HEK293 (cell line): ENCODE measurements around the gene DCHS2.

ENCODE experiments used
- CTCF ChIP-seq: fragments of 450-650 bp; formaldehyde crosslinking; IDR thresholded peaks from 2 replicates; pipeline ENCODE4 v1.5.1; 2016; ENCODE audit warnings: missing biosample characterization, missing genetic modification characterization
- IKZF3 ChIP-seq: fragments of 450-650 bp; IDR thresholded peaks from 2 replicates; pipeline ENCODE4 v1.5.0; 2018; ENCODE audit warnings: missing biosample characterization, mild to moderate bottlenecking, missing genetic modification characterization, moderate library complexity
- ZNF18 ChIP-seq: fragments of 450-650 bp; formaldehyde crosslinking; IDR thresholded peaks from 2 replicates; pipeline ENCODE4 v1.5.1; 2016; ENCODE audit warnings: missing biosample characterization, missing genetic modification characterization
- ZNF274 ChIP-seq, 2 experiments: fragments of 200-500 bp in 1 of 2; fragments of 450-650 bp in 1 of 2; sonication (Bioruptor generic) in 1 of 2; formaldehyde crosslinking in 1 of 2; IDR thresholded peaks; 2 replicates each; pipeline versions ENCODE4 v1.5.1 to v1.6.1; 2014 to 2016; ENCODE audit warnings: borderline replicate concordance in 1 of 2, inconsistent platforms in 1 of 2, low read length in 1 of 2, missing biosample characterization in 1 of 2, missing genetic modification characterization in 1 of 2
- ZNF311 ChIP-seq: fragments of 450-650 bp; formaldehyde crosslinking; IDR thresholded peaks from 2 replicates; pipeline ENCODE4 v1.5.1; 2017; ENCODE audit warnings: missing biosample characterization, missing genetic modification characterization, borderline replicate concordance
- ZNF707 ChIP-seq: fragments of 450-650 bp; formaldehyde crosslinking; IDR thresholded peaks from 2 replicates; pipeline ENCODE4 v1.5.1; 2016; ENCODE audit warnings: missing biosample characterization, missing genetic modification characterization
- TF ChIP-seq, protein P1 (sequence below): fragments of 450-650 bp; formaldehyde crosslinking; IDR thresholded peaks from 2 replicates; pipeline ENCODE4 v1.5.1; 2016; ENCODE audit warnings: missing biosample characterization, missing genetic modification characterization

DNA sequence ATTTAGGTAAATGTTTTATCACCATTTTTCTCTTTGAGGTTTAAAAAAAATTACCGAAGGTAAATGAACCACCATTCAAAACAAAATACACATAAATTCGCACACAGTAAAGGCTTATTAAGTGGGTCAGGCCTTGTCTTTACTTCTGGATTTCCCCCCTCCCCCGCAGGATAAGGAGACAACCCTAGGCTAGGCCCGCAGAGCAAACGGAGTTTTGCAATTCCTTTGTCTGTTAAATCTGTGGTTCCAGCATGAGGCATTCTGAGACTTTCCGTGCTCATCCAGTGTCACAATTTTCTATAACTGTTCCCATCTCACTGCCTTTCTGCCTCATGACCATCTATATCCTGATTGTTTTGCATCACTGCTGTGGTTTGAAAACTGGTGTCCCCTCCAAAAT is 307.4 kb downstream of the DCHS2 start:
- TF ChIP-seq IKZF3 (tag by site-specific recombination) (no peak), CTCF (no peak), ZNF707 (tag by site-specific recombination) (no peak), ZNF311 (tag by site-specific recombination) (no peak), ZNF274 (IDR thresholded peaks at IDR 0.05; ENCODE audit: low read length) (no peak), ZNF274 (tag by site-specific recombination; IDR thresholded peaks at IDR 0.05; ENCODE audit: borderline replicate concordance) (no peak), ZNF18 (no peak)
- TF ChIP-seq, protein P1, sequence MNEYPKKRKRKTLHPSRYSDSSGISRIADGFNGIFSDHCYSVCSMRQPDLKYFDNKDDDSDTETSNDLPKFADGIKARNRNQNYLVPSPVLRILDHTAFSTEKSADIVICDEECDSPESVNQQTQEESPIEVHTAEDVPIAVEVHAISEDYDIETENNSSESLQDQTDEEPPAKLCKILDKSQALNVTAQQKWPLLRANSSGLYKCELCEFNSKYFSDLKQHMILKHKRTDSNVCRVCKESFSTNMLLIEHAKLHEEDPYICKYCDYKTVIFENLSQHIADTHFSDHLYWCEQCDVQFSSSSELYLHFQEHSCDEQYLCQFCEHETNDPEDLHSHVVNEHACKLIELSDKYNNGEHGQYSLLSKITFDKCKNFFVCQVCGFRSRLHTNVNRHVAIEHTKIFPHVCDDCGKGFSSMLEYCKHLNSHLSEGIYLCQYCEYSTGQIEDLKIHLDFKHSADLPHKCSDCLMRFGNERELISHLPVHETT (tag by site-specific recombination): no peak
